EL (cell line): ENCODE data around the gene GPX7.
"Not testable (repeated sequence)": the region's sequence is repeated elsewhere in the genome, so short reads cannot be mapped to it uniquely, and the experiment has no call there.

Source experiments
- DNase-seq: peaks from one replicate; pipeline ENCODE4 v3.0.0-alpha.2; 2016

Gene GPX7

DNA sequence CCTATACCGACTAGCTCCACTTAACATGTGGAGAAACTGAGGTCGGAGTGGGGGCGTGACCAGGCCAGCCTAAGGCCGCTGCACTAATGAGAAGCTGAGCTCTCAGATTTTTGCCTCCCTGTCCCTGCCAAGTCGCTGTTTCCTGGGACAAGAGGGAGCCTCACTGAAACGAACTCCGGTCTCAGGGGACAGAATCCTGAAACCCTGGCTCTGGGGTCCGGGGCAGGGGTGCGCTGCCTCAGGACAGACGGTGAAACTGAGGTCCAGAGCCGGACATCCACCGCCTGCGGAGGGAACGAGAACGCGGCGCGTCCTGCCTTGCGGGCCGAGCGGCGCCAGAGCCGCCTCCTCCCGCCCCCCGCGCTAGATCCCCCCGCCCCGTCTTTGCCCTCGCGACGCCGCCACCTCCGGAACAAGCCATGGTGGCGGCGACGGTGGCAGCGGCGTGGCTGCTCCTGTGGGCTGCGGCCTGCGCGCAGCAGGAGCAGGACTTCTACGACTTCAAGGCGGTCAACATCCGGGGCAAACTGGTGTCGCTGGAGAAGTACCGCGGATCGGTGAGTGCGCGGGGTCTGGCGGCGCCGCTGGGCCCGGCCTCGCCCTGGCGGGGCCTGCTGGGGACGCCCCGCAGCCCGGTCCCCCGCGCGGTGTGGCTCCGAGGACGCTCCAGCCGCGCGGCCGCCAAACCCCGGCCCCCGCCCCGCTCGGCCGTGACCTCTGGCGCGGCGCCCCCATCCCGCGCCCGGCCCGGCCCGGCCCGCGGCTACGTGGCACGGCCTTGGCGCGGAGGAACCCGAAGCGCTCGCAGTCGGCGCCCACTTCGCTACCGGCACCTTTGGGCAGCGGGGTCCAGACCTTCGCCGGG, at the start of gene GPX7:
Gene GPX7, plus strand, starts transcription at position 381 of the 865 bp plus-strand sequence. Its CDS starts 39 bp downstream, at position 420.
- DNase-seq = peak; percentile 56

DNA sequence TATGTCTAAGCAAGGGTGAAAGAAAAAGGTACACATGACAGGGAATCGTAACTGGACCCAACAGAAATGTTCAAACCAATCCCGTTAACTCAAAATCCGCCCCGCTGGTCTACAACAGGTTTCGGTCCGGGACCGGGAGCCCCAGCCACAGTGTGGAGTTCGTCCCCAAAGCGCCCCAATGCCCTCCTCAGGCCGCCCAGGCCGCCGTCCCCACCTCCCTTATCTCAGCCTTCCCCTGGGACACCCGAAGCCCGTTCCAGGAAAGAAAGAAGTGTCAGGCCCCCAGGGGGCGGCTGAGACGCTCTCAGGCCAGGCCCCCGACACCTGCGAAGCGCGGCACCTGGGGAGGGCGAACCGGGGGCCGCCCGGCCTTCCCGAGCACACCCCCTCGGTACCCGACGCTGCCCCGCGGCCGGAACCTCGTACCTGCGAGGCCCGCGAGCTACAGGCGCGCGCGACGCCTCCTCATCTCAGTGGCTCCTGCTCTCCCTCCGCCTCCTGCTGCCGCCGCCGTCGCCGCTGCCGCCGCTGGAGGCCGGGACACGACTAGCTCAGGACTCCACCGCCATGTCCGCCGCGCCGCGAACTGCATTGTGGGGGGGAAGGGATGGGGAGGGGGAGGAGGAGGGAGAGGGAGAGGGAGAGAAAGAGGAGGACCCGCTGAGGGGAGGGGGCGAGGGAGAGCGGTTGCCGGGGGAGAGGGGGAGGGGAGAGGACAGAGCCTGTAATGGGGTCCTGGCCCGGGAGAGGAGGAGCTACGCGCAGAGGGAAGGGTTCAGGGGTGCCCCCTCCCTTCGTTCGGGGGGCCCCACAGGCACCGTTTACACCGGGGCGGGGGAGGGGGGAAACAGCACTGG, 49.4 kb upstream of the GPX7 start, which contains the start of gene TUT4:
Gene TUT4, minus strand, starts transcription at position 588 of the 857 bp plus-strand sequence. CDS start 26,812 bp downstream, outside the sequence.
- peak; percentile 83 for DNase-seq

DNA sequence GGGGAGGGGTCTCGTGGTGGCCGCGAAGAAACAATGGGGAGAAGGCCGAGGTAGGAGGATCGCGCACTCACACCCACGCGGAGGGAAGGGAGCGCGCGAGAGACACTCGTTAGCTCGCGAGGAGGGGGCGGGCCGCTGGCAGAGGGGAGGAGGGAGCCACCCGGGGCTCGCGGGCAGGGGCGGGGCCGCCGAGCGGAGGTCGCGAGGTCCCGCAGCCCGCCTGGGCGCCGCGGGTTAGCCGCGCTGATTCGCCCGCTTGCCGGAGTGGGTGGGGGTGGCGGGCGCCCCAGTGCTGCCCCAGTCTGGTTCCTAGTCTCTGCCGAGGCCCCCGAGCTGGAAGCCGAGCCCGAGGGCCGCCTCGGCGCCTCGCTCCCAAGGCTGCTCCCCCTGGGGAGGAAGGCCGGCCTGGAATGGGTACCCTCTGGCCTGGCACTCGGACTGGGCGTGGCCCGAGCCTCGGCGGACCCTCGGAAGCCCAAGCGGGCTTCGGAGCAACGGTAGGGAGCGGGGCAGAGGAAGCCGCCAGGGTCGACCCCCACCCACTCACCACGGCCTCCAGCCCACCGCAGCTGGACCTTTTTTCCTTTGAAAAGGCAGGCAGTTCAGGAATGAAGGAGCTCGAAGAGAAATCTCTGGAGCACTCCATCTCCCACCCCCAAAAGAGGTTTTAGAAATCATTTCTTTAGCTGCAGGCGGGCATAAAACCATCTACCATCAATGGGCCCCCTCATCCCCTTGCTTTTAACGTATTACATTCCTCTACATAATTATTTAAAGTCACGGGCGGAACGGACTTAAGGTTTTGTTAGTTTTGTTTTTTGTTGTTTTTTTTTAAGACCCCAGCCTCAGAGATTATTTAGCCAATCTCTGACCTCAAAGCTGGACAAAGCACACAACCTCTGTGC, 48.6 kb upstream of the GPX7 start:
- DNase-seq = peak; percentile 92

DNA sequence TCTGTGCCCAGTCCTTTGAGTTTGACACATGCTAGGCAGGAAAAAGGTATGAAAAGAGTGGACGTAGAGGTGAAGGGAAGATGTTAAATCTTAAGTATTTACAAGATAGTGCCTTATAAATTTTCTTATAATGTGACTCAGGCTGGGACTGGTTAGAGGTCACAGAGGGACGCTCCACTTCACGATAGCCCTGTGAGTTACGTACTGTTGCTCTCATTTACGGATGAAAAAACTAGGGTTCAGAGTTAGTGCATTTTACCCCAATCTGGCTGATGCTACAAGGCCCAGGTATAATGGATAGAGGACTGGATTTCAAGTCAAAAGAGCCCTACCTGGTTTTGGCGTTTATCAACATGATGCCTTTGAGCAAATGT, 47.9 kb upstream of the GPX7 start:
- no peak for DNase-seq

DNA sequence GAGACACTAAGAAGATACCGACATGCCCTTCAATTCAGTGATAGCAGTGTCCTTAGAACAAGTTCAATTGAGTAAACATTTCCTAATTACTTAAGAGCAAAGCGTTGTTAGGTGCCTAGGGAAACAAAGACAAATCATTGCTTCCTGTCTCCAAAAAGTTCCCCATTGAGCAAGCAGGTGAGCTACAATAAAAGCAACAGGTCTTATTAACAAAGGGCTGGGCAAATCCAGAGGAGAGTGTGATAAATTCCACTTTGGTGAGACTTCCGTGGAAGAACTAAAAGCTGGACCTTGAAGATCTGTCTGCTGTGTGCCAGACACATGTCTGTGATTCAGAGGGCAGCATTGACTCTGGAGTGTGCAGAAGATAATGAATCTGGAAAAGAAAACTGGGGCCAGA, 47.4 kb upstream of the GPX7 start:
- peak; percentile 14 for DNase-seq

DNA sequence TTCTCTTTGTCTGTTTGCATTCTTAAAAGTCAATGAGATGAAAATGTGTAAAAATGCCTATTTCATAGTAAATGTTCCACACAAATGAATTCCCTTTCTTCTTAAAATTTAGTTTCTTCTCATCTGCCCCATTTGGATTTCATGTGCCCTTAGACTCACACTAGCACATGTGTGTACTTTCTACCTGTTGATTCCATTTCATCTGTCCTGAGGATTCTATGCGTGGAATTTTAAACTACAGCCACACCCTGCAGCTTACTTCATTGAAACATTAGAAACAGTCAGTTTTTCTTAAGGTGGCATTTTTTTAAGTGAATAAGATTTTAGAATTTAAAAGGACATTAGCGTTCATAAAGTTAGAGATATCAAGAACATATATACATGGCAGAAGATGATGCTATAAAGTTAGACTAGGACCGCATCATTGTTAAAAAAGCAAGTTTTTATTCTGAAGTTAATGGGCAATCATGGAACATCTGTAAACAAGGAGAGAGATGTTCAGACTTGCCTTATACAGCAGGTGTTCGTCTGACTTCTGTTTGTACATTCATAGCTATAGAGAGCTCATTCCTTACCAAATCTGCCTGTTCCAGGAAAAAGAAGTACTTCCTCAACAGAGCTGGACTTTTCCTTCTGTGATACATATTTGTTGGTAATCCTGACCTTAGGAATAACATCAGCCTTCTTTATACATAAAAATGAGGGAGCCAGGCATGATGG, 45.4 kb upstream of the GPX7 start:
- no peak for DNase-seq

DNA sequence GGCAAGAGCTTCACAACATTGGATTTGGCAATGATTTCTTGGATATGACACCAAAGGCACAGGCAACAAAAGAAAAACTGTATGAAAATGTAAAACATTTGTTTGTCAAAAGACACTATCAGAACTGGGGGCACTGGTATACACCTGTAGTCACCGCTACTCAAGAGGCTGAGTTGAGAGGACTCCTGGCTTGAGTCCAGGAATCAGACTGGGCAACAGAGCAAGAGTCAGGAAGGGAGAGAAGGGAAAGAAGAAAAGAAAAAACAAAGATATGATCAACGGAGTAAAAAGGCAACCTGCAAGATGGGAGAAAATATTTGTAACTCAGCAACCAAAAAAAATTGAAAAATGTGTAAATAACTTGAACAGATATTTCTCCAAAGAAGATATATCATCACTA, 43.2 kb upstream of the GPX7 start:
- no peak for DNase-seq

DNA sequence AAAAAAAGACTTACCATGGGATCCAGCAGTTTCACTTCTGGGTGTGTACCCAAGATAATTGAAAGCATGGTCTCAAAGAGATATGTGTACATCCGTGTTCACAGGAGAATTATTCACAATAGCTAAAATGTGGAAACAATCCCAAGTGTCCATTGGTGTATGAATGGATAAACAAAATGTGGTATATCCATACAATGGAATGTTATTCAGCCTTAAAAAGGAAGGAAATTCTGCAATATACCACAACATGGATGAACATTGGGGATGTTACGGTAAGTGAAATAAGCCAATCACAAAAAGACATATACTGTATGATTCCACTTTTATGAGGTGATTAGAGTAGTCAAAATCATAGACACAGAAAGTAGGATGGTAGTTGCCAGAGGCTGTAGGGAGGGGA, 42.3 kb upstream of the GPX7 start:
- DNase-seq = no peak

DNA sequence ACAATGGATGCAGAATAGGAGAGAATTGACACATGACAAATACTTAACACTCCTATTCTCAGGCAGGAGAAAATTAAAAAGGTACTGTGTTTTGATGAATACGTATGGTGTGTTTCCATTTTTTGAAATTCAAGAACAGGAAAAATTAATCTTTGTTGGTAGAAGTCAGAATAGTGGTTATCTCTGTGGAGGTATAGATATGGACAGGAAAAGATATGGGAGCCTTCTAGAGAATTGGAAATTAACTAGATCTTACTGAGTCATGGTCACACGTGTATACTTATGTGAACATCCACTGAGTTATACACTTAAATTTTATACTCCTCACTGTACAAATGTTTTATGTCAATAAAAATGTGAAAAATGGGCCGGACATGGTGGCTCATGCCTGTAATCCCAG, 39.4 kb upstream of the GPX7 start:
- no peak for DNase-seq

DNA sequence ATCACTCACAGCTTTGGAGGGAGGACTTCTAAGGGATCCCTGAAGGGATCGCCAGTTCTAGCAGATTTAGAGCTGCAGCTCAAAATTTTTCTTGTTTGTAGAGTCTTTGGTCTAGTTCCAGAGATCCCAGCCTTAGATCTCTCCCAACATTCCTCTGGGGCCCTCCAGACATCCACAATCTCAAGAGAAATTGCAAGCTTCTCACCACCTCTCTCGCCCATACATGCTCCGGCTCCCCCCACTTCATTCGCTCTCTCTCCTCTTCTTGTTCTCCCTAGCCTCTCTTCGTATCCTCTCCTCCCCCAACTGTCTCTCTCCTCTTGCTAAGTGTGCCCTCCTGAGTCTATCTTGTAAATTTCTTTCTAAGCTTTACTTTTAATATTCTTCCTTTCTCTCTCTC, 34.2 kb upstream of the GPX7 start:
- DNase-seq = no peak

DNA sequence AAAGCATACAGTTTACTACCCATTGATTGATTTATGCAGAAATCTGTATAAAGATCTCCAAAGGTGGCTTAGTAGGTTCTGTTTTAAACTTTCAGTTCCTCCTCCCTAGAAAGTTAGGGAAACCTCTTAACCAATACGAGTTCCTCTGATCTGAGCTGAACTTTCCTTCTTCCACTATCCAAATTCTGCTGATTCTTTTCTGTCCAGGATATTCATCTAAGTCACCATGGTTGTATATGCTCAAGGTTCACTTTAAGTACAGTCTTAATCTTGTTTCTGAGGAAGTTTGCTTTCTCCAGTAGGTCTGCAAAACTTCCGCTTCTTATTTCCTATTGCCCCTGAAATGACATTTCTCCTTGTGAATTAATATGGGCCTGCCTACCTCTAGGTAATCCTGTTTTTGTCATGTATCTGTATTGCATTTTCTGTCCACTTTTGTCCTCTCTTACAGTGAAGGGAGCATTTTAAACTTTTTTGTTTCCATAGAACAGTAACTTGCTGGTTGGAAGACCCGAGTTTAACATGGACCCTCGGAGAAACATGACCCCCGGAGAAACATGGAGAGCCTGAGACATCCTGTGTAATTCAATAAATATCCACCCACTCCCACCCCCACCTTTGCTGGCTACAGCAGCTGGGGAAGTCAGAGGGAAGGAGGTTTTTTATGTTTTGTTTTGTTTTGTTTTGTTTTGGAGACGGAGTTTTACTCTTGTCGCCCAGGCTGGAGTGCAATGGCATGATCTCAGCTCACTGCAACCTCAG, 32.5 kb upstream of the GPX7 start:
- no peak for DNase-seq

DNA sequence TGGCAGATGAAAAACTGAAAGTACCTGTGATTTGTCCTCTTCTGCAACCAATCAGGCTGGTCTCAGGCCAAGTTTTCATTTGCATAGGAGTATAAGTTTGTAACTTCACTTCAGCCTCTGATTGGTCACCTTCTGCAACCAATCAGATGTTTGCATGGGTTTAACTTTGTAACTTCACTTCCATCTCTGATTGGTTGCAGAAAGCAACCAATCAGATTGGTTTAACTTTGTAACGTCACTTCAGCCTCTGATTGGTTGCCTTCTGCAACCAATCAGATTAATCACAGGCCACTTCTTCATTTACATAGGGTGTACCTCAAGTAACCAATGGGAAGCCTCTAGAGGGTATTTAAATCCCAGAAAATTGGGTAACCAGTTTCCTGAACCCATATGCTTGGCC, 30.4 kb upstream of the GPX7 start:
- peak; percentile 23 for DNase-seq

DNA sequence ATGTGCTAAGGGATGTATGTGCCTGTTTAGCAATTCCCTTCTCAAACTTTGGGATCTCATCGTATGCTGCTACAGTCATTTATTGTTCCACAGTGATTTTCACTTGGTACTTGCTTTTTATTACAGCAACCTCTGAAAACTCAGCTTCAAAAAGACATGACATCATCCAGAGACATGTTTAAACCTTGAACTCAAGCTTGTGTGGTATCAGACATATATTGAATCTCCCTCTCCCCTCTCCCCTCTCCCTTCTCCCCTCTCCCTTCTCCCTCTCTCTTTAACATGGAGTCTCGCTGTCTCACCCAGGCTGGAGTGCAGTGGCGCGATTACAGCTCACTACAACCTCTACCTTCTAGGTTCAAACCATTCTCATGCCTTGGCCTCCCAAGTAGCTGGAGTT, 29.8 kb upstream of the GPX7 start:
- no peak for DNase-seq

DNA sequence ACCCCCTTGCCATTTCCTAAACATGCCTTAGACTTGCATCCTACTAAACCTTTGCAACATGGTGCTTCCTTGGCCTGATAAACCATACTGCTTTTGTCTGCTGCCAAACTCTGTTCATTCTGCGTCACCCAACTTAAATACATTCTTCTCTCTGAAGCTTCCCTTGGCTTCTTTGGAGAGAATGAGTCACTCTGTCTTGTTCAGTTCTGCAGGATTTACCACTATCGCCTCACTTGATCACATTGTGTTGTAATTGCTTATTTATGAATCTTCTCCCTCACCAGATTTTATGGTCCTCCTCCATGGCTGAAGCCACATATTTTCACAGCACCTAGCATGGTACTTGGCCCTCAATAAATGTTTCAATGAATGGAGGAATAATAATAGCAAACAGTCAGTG, 27.6 kb upstream of the GPX7 start:
- peak; percentile 92 for DNase-seq

DNA sequence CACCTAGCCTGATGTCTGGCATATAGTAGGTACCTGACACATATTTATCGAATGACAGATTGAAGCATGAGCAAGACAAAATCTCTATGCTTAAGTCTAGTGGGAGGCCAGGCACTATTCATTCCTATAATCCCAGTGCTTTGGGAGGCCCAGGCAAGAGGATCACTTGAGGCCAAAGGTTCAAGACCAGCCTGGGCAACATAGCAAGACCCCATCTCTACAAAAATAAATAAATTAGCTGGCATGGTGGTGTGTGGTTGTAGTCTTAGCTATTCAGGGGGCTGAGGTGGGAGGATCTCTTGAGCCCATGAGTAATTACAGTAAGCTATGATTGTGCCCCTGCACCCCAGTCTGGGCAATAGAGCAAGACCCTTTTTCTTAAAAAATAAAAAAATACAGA, 26.1 kb upstream of the GPX7 start:
- no peak for DNase-seq

DNA sequence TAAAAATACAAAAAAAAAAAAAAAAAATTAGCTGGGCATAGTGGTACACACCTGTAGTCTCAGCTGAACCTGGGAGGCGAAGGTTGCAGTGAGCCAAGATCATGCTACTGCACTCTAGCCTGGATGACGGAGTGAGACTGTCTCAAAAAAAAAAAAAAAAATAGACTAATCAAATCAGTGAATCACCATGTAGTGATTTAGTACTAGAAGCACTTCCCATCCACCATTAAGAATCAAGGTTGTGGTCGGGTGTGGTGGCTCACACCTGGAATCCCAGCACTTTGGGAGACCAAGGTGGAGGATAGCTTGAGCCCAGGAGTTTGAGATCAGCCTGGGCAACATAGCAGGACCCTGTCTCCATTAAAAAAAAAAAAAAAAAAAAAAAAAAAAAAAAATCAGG, 24.1 kb upstream of the GPX7 start:
- DNase-seq = not testable (repeated sequence)

DNA sequence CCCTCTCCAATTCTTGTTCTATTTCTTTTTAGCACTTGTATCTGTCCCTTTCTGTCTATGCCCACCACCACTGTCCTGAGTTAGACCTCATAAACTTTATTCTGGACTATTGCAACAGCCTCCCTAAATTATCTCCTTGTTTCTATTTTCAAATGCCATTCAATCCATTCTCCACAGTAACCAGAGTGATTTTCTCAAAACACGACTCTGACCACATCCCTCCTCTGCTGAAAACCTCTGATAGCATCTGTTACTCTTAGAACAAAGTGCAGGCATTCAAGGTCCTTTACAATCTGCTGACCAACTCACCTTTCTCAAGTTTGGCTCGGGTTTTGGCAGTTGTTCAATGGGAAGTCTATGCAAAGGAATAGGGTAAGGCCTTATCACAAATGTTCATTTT, 22.8 kb upstream of the GPX7 start:
- DNase-seq = no peak

DNA sequence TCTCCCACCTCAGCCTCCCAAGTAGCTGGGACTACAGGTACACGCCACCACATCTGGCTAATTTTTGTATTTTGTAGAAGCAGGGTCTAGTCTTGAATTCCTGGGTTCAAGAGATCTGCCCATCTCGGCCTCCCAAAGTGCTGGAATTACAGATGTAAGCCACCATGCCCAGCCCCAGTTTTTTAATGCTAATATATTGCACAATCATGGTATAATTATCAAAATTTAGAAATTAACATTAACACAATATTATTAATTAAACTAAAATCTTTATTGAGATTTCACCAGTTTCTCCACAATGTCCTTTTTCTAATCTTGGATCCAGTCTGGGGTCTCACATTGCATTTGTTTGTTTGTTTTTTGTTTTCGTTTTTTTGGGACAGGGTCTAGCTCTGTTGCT, 21.9 kb upstream of the GPX7 start:
- no peak for DNase-seq

DNA sequence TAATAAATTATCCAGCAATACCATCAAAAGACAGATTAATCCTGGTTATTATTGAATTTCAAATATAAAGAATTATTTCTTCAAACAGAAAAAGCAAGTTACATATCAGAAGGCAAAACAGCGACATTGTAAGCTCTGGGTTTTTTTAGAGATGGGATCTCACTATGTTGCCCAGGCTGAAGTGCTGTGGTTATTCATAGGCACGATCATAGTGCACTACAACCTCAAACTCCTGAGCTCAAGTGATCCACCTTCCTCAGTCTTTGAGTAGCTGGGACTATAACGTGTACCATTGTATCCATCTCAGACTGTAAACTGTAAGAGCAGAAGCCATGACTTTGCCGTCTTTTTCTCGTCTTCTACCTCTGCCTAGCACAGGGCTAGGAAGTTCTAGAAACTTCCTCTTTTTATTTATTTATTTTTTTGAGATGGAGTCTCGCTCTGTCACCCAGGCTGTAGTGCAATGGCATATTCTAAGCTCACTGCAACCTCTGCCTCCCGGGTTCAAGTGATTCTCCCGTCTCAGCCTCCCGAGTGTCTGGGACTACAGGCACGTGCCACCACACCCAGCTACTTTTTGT, 20.0 kb upstream of the GPX7 start:
- DNase-seq = no peak

DNA sequence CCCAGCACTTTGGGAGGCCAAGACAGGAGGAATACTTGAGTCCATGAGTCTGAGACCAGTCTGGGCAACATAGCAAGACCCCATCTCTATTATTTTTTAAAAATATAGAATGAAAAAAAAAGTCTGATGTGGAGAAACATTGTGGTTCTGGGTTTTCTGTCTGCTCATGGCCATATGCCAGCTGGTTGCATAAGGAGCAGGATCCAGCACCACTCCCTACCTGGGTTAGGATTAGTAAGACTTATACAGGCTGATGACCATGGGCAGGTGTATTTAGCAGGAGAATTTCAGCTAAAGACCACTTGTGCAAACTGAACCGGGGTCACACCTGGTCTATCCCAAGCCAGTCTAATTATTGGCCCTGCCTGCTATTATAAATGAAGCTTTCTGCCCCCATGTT, 16.7 kb upstream of the GPX7 start:
- no peak for DNase-seq

DNA sequence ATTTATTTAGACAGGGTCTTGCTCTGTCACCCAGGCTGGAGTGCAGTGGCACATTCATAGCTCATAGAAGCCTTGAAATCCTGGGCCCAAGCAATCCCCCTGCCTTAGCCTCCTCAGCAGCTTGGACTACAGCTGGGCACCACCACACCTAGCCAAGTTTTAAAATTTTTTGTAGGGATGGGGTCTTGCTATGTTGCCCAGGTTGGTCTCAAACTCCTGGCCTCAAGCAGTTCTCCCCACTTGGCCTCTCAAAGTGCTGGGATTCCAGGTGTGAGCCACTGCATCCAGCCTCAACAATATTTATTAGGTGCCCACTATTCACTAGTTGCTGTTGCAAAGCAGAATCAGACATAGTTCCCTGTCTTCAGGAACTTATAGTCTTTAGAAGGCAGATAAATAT, 14.1 kb upstream of the GPX7 start:
- DNase-seq = no peak
